Vagina (tissue), 2 donors: ENCODE measurements around the gene TUG1.

Experiments
- POLR2AphosphoS5 ChIP-seq, 2 donors: sonication (generic); formaldehyde crosslinking; IDR thresholded peaks; one replicate each; pipeline ENCODE4 v1.9.0; 2017; ENCODE audit warnings: antibody characterized with exemption in 2 of 2, mild to moderate bottlenecking in 2 of 2, low read depth in 1 of 2; ENCODE audit not compliant: insufficient read depth in 1 of 2
- TF ChIP-seq, protein P1 (sequence below), 3 experiments: fragments of 450-650 bp in 2 of 3; fragments of 200-600 bp in 1 of 3; sonication (generic) in 1 of 3; IDR thresholded peaks; one replicate each; pipeline ENCODE4 v1.5.1; 2017 to 2019; ENCODE audit warnings: antibody characterized with exemption in 3 of 3, mild to moderate bottlenecking in 2 of 3, moderate library complexity in 2 of 3

DNA sequence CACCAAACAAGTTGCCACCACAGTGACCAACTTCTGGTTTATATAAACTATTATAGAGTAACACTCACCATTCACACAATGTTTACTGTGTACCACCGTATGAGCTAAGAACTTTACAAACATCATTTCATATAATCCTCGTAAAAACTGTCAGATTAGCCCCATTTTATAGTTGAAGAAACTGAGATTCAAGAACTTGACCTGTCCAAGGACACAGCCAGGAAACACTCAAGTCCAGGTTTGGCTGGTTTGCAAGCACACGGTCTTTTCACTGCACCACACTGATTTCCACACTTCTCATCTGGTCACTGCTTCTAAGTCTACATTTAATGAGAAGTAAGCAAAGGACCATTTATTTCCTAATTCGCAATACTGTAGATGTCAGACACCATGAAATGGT, 4.2 kb upstream of the TUG1 start:
- no peak for TF ChIP-seq POLR2AphosphoS5 (IDR thresholded peaks at IDR 0.05; ENCODE audit: insufficient read depth in 1 of 2, low read depth in 1 of 2)
- TF ChIP-seq, protein P1, sequence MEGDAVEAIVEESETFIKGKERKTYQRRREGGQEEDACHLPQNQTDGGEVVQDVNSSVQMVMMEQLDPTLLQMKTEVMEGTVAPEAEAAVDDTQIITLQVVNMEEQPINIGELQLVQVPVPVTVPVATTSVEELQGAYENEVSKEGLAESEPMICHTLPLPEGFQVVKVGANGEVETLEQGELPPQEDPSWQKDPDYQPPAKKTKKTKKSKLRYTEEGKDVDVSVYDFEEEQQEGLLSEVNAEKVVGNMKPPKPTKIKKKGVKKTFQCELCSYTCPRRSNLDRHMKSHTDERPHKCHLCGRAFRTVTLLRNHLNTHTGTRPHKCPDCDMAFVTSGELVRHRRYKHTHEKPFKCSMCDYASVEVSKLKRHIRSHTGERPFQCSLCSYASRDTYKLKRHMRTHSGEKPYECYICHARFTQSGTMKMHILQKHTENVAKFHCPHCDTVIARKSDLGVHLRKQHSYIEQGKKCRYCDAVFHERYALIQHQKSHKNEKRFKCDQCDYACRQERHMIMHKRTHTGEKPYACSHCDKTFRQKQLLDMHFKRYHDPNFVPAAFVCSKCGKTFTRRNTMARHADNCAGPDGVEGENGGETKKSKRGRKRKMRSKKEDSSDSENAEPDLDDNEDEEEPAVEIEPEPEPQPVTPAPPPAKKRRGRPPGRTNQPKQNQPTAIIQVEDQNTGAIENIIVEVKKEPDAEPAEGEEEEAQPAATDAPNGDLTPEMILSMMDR (IDR thresholded peaks at IDR 0.05): no peak
